Endothelial cell of umbilical vein (primary cell): ENCODE measurements around the gene ARPC2. TPM values are rescaled to one million over a fixed set of nuclear protein-coding genes. Genes with fewer than 3 reads are reported as not detected.

ENCODE experiments used
- BruUV-seq: library from RNA; stranded (reverse); fragments of 400-500 nt; replicated peaks from 2 replicates; lab custom pipeline; 2021; lab: Mats Ljungman, UMichigan
- CTCF ChIA-PET: fragments of 300-600, 350-600 bp; sonication (Branson Sonifier 250); formaldehyde crosslinking; loops from one replicate; lab custom pipeline; 2021; ENCODE audit warnings: antibody characterized with exemption, inconsistent platforms; lab: Charles Lee
- POLR2A ChIA-PET: fragments of 300-600, 350-600 bp; sonication (Branson Sonifier 250); formaldehyde crosslinking; loops from one replicate; lab custom pipeline; 2021; ENCODE audit warnings: antibody characterized with exemption, inconsistent platforms; lab: Charles Lee
- DNase-seq: peaks from one replicate; pipeline ENCODE4 v3.0.0-alpha.2; 2011; ENCODE audit warnings: low read depth, low spot score
- FAIRE-seq: peaks from 2 replicates; lab custom pipeline; 2011; peaks lifted over from hg19 to GRCh38; lab: Jason Lieb, UNC
- H2AFZ ChIP-seq: 2 replicates; pipeline ENCODE4 v1.6.0; 2012; ENCODE audit warnings: low read depth, low read length, control low read depth, inconsistent platforms
- H3K27ac ChIP-seq: 2 replicates; pipeline ENCODE4 v1.5.1; 2011; ENCODE audit warnings: low read depth, mild to moderate bottlenecking, control low read depth, low read length, moderate library complexity; ENCODE audit not compliant: insufficient read depth
- H3K27me3 ChIP-seq, 2 experiments: 2 replicates each; pipeline versions ENCODE4 v1.6.0 to v1.6.1; 2011; ENCODE audit warnings: low read length in 2 of 2, mixed read lengths in 1 of 2; ENCODE audit not compliant: control insufficient read depth in 2 of 2, insufficient read depth in 2 of 2
- H3K36me3 ChIP-seq, 2 experiments: 2 replicates in 1 of 2; 3 replicates in 1 of 2; pipeline ENCODE4 v1.5.1; 2011; ENCODE audit warnings: low read length in 2 of 2, mild to moderate bottlenecking in 1 of 2, moderate library complexity in 1 of 2; ENCODE audit not compliant: control insufficient read depth in 2 of 2, insufficient read depth in 2 of 2; ENCODE audit errors: extremely low read depth in 1 of 2
- H3K4me1 ChIP-seq: 3 replicates; pipeline ENCODE4 v1.5.1; 2011; ENCODE audit warnings: mild to moderate bottlenecking, low read length; ENCODE audit not compliant: control insufficient read depth, insufficient read depth; ENCODE audit errors: extremely low read depth
- H3K4me2 ChIP-seq: 2 replicates; pipeline ENCODE4 v1.6.1; 2011; ENCODE audit warnings: low read length, control low read depth, mixed read lengths; ENCODE audit not compliant: insufficient read depth
- H3K4me3 ChIP-seq, 3 experiments: fragments of 200-600 bp in 1 of 3; sonication (generic), shearing (Covaris generic) in 1 of 3; replicated peaks in 1 of 3; 2 replicates each; pipeline ENCODE4 v1.5.1; 2011 to 2016; ENCODE audit warnings: control low read depth in 3 of 3, low read length in 3 of 3, mild to moderate bottlenecking in 2 of 3, inconsistent platforms in 1 of 3, low read depth in 1 of 3, moderate library complexity in 1 of 3; ENCODE audit not compliant: insufficient read depth in 1 of 3
- H3K79me2 ChIP-seq: 2 replicates; pipeline ENCODE4 v1.6.0; 2012; ENCODE audit warnings: low read length, inconsistent platforms; ENCODE audit not compliant: control insufficient read depth, insufficient read depth
- H3K9ac ChIP-seq: replicated peaks from 2 replicates; pipeline ENCODE3; 2011; ENCODE audit warnings: low read length, control low read depth; ENCODE audit not compliant: insufficient read depth; ENCODE audit errors: extremely low read depth
- H3K9me1 ChIP-seq: replicated peaks from 3 replicates; pipeline ENCODE4 v1.6.0; 2011; ENCODE audit warnings: mild to moderate bottlenecking, low read length; ENCODE audit not compliant: control insufficient read depth, insufficient read depth; ENCODE audit errors: extremely low read depth
- H3K9me3 ChIP-seq: replicated peaks from 2 replicates; pipeline ENCODE4 v1.5.1; 2012; ENCODE audit warnings: low read length, inconsistent platforms; ENCODE audit not compliant: control insufficient read depth, insufficient read depth
- H4K20me1 ChIP-seq: replicated peaks from 2 replicates; pipeline ENCODE3; 2011; ENCODE audit warnings: mild to moderate bottlenecking, low read length; ENCODE audit not compliant: control insufficient read depth, insufficient read depth; ENCODE audit errors: extremely low read depth
- EZH2 ChIP-seq: IDR thresholded peaks from 2 replicates; pipeline ENCODE4 v1.6.1; 2012; ENCODE audit warnings: borderline replicate concordance, low read depth, mild to moderate bottlenecking, moderate library complexity, low read length, inconsistent platforms; ENCODE audit not compliant: severe bottlenecking
- FOS ChIP-seq: IDR thresholded peaks from 2 replicates; pipeline ENCODE4 v1.6.1; 2011; ENCODE audit warnings: mild to moderate bottlenecking, low read length, moderate library complexity, borderline replicate concordance; ENCODE audit not compliant: insufficient read depth
- GATA2 ChIP-seq: IDR thresholded peaks from 2 replicates; pipeline ENCODE4 v1.7.0; 2011; ENCODE audit warnings: low read depth, mild to moderate bottlenecking, moderate library complexity, mixed read lengths, low read length; ENCODE audit not compliant: insufficient read length, insufficient read depth
- JUN ChIP-seq: IDR thresholded peaks from 2 replicates; pipeline ENCODE4 v1.6.1; 2011; ENCODE audit warnings: borderline replicate concordance, low read depth; ENCODE audit not compliant: insufficient read length, insufficient read depth
- MYC ChIP-seq: IDR thresholded peaks from one replicate; pipeline ENCODE4 v1.6.1; 2011; ENCODE audit warnings: mild to moderate bottlenecking, low read depth, low read length
- POLR2A ChIP-seq: IDR thresholded peaks from 2 replicates; pipeline ENCODE4 v1.6.1; 2012; ENCODE audit warnings: low read depth, mild to moderate bottlenecking, control low read depth, low read length
- POLR2AphosphoS5 ChIP-seq: IDR thresholded peaks from 2 replicates; pipeline ENCODE4 v1.6.1; 2012; ENCODE audit warnings: low read depth, mild to moderate bottlenecking, control low read depth, low read length, moderate library complexity; ENCODE audit not compliant: insufficient read depth
- dilution Hi-C: fragments of 300-500 bp; cut with MboI; formaldehyde crosslinking; loops from one replicate; pipeline ENCODE4 v1.15.0; 2019; ENCODE audit warnings: low sequenced_read_pairs; ENCODE audit not compliant: extremely low pct_ligation_motif_present
- intact Hi-C: fragments of 100-400 bp; cut with micrococcal nuclease; formaldehyde crosslinking; loops from one replicate; pipeline ENCODE4 v1.10.0; 2022
- polyA plus RNA-seq, 4 experiments: library from polyadenylated mRNA; depleted of rRNA in 3 of 4; stranded (reverse) in 3 of 4; unstranded in 1 of 4; fragments of >200 nt; gene quantifications; 2 replicates each; pipeline versions ENCODE4 v1.2.1 to v1.2.3, GENCODE V29; 2011 to 2012; ENCODE audit warnings: missing spikeins in 1 of 4
- total RNA-seq: library from RNA; stranded (reverse); gene quantifications from 2 replicates; pipeline ENCODE4 v1.2.3, GENCODE V29; 2021
- TF ChIP-seq, protein P1 (sequence below): IDR thresholded peaks from 2 replicates; pipeline ENCODE4 v1.6.1; 2011; ENCODE audit not compliant: insufficient read depth, insufficient read length
- TF ChIP-seq, protein P2 (sequence below), 2 donors: IDR thresholded peaks; 1 replicate in 1 of 2; 2 replicates in 1 of 2; pipeline ENCODE4 v1.5.1; 2011; ENCODE audit warnings: low read length in 2 of 2, mild to moderate bottlenecking in 2 of 2, moderate library complexity in 2 of 2, control low read depth in 1 of 2, inconsistent platforms in 1 of 2, low read depth in 1 of 2; ENCODE audit not compliant: insufficient read depth in 1 of 2; ENCODE audit errors: extremely low read depth in 1 of 2

ARPC2 gene
- total and polyA plus RNA-seq, 2 donors (not counting 3 experiments of a cell fraction or from before 2014, with no cell fraction given): 417 to 455 TPM

- ChIA-PET POLR2A (no interaction called here), CTCF (interaction anchor here (1.0 kb wide), 1 partner anchor 16 kb away, joined by 3 read pairs; no protein-coding TSS in a partner anchor)
- intact Hi-C loops (no loop called here), dilution Hi-C loops (no loop called here)
- no peaks in the 10 kb centered on the region for H3K36me3 ChIP-seq
- H3K27me3 ChIP-seq: peaks cover 5 to 14% of the 10 kb centered on the region in 2 experiments
- no peak overlapping the region for H3K9ac ChIP-seq
- FAIRE-seq (no peak), DNase-seq (no peak)
- H3K4me1 ChIP-seq: no peaks in the 10 kb centered on the region
- H3K79me2 ChIP-seq: no peaks in the 10 kb centered on the region
- H3K27ac ChIP-seq: no peak overlapping the region
- H3K4me2 ChIP-seq: no peak overlapping the region
- no peak overlapping the region for H3K4me3 ChIP-seq
- no peaks in the 10 kb centered on the region for H3K9me3 ChIP-seq
- TF ChIP-seq POLR2AphosphoS5: no peak
- TF ChIP-seq, protein P1, sequence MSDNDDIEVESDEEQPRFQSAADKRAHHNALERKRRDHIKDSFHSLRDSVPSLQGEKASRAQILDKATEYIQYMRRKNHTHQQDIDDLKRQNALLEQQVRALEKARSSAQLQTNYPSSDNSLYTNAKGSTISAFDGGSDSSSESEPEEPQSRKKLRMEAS: no peak
- no peak for TF ChIP-seq JUN
- TF ChIP-seq GATA2: no peak
- no peak for TF ChIP-seq FOS
- TF ChIP-seq EZH2: no peak
- TF ChIP-seq POLR2A: no peak
- no peak for TF ChIP-seq MYC
- TF ChIP-seq, protein P2, sequence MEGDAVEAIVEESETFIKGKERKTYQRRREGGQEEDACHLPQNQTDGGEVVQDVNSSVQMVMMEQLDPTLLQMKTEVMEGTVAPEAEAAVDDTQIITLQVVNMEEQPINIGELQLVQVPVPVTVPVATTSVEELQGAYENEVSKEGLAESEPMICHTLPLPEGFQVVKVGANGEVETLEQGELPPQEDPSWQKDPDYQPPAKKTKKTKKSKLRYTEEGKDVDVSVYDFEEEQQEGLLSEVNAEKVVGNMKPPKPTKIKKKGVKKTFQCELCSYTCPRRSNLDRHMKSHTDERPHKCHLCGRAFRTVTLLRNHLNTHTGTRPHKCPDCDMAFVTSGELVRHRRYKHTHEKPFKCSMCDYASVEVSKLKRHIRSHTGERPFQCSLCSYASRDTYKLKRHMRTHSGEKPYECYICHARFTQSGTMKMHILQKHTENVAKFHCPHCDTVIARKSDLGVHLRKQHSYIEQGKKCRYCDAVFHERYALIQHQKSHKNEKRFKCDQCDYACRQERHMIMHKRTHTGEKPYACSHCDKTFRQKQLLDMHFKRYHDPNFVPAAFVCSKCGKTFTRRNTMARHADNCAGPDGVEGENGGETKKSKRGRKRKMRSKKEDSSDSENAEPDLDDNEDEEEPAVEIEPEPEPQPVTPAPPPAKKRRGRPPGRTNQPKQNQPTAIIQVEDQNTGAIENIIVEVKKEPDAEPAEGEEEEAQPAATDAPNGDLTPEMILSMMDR (IDR thresholded peaks at IDR 0.05; ENCODE audit: extremely low read depth in 1 of 2, insufficient read depth in 1 of 2, low read depth in 1 of 2, low read length in 2 of 2): no peak
- no TSS peak for BruUV-seq
- H2AFZ ChIP-seq: no peak overlapping the region
- no peaks in the 10 kb centered on the region for H3K9me1 ChIP-seq
- no peaks in the 10 kb centered on the region for H4K20me1 ChIP-seq
Measured at GRCh38 chr2:218184331-218184730, 32.7 kb upstream of the ARPC2 start.
